GM19025 (cell line): Measurements from ENCODE around the gene SPARCL1.
"Not testable (repeated sequence)": the region's sequence is repeated elsewhere in the genome, so short reads cannot be mapped to it uniquely, and the experiment has no call there.

ENCODE experiments used
- ATAC-seq: cut with Tn5 transposase; IDR thresholded peaks from one replicate; pipeline ENCODE4 v1.9.1; 2021; ENCODE audit warnings: mild to moderate bottlenecking, low read depth, moderate library complexity; ENCODE audit not compliant: unreplicated experiment

The SPARCL1 gene

DNA sequence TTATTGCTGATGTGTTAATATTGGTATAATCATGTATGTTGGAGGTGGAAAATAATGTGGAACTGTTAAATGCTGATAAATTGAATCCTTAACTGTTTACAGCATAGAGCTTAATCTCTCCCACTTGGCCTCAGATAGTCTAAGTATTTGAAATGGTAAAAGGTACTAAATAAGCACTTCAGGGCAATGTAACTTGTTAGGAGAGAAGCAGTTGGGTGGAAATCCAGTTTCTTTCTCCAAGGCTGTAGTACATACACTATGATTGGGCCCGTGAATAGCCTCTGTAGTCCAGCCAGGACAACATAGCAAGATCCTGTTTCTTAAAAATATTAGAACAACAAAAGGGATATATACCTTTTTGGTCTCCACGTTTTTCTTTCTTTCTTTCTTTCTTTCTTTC is 67.1 kb downstream of the SPARCL1 start:
- no peak for ATAC-seq

DNA sequence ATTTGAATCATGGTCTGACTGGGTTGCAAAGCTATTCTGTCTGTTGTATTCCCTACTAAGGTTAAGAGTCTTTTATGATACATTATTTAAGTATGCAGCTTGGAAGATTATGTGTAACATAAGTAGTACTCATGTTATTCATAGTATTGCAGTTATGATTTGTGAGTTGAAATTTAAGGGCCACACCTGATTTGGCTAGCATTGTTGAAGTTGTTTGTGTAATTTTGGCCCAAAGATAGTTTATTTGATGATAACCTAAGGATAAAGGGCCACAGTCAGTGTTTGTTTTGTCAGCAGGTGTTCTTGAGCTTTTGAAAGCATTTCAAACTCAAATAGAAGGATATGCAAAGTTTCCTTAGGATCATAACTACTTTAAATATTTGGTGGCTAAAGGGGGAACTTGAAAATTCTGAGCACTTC is 67.9 kb downstream of the SPARCL1 start:
- ATAC-seq, result no peak

DNA sequence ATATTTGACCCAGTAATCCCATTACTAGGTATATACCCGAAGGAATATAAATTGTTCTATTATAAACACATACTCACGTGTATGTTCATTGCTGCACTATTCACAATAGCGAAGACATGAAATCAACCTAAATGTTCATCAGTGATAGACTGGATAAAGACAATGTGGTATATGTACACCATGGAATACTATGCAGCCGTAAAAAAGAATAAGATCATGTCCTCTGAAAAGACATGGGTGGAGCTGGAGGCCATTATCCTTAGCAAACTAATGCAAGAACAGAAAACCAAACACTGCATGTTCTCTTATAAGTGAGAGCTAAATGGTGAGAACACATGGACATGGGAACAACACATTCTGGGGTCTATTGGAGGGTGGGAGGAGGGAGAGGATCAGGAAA is 70.3 kb downstream of the SPARCL1 start:
- no peak for ATAC-seq

DNA sequence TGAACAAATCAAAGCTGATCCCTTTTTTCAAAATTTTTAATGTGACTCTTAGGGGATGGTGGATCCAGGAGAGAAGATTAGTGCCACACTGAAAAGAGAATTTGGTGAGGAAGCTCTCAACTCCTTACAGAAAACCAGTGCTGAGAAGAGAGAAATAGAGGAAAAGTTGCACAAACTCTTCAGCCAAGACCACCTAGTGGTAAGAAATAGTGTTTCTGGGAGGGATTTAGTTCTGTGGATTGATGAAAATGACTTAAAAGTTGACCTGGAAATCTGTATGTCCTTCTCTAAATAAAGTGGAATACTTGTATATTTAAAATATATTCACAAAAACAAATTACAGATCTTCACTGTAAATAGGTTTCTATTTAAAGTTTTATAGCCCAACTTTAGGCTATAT is 77.6 kb downstream of the SPARCL1 start:
- no peak for ATAC-seq

DNA sequence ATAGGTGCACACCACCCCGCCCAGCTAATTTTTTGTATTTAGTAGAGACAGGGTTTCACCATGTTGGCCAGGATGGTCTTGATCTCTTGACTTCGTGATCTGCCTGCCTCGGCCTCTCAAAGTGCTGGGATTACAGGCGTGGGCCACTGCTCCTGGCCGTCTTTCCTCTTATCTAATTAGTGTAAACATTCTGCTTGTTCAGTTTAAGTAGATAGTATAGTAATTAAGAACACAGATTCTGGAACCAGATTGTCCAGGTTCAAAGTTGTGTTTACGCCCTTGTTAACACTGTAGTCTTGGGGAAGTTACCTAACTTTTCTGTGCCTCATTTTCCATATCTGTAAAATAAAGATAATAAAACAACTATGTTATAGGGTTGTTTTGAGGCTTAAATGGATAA is 82.8 kb downstream of the SPARCL1 start:
- not testable (repeated sequence) for ATAC-seq

DNA sequence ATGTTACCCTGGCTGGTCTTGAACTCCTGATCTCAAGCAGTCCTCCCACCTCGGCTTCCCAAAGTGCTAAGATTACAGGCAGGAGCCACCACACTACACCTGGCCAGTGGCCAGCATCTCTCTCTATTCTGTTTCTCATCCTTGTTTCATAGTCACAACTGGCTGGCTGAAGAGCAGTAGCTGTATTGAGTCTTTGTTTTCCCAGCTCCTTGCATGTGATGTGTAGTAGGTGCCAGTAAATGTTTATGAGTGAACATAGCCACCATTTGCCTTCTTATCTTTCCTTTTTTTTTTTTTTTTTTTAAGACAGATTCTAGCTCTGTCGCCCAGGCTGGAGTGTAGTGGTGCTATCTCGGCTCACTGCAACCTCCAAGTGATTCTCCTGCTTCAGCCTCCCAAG is 83.2 kb downstream of the SPARCL1 start:
- no peak for ATAC-seq

DNA sequence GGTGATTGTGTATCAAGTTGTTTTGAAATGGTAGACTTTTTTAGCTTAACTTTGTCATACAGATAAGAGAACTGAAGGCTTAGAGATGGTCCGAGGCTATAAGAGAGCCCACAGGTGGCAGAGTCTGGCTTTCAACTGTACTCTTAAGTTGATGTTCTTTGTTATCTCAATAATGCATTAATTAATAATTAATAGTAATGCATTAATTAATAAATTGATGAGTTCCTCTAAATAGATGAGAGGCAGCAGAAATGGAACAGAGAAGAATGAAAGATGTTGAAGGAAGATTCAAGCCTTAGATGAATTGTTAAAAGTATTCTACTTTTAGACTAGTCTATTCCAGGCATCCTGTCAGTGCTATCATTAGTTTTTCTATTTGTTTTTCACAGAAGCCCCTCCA is 84.4 kb downstream of the SPARCL1 start:
- ATAC-seq, result no peak

DNA sequence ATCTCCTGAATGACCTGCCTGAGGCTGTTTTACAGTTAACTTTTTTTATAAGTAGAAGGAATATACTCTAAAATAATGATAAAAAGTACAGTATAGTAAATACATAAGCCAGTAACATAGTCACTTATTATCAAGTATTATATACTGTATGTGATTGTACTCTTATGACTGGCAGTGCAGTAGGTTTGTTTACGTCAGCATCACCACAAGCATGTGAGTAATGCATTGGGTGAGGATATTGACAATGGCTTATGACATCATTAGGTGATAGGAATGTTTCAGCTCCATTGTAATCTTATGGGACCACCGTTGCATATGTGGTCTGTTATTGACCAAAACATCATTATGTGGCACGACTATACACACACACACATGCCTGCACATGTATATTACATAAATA is 86.3 kb downstream of the SPARCL1 start:
- no peak for ATAC-seq

DNA sequence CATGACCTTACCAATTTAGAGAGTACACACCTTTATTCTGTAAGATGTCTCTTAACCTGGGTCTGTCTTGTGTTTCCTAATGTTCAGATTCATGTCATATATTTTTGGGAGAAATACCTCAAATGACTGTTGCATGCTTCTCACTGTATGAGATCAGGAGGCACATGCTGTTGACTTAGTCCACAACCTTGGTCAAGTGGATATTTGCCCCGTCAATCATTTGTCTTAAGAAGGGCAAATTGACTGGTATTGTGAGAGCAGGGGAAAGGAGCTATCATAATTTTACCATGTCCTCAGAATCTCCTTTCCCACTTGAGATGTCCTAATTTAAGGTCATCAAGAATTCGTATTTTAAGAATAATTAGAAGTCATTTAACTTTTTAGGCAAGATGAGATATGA is 95.8 kb downstream of the SPARCL1 start:
- ATAC-seq, result no peak

DNA sequence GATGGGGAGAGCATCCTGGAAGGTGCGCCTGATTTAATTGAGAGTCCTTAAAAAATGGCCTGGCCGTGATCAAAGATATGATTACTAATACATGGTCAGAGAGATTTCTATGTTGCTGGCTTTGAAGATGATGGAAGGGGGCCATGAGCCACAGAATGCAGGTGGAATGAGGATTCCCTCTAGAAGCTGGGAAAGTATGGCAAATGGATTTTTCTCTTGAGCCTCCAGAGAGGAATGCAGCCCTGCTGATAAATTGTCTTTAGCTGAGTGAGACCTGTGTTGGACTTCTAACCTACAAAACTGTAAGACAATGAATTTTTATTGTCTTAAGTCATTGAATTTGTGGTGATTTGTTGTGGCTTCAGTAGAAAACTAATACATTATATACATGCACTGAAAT is 99.1 kb downstream of the SPARCL1 start:
- no peak for ATAC-seq

DNA sequence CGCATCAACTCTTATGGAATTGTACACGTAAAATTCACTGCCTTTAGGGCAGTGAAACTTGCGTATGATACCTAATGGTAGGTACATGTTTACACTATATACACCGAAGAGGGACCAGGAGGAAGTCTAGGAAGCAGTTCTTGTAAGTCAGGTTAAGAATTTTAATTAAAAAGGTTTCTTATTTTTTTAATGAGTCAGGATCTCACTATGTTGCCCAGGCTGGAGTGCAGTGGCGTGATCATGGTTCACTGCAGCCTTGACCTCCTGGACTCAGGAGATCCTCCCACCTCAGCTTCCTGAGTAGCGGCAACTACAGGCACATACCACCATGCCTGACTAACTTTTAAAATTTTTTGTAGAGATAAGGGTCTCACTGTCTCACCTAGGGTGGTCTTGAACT is 100.2 kb downstream of the SPARCL1 start:
- ATAC-seq, result no peak

DNA sequence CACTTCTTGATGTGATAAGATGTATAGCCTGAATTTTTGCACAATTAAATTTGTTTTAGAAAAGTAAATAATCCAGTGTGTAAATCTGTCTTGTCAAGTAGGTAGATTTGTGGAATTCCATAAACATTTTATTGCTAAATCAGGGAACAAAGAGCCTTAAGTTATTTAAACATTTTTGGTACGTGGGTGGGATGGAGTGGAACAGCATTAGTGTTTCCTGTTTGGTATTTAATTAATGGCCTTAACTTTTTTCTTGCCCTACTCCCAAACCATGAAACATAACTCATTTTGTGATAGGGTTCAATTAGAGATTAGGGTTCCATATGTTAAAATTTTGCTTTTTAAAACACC is 101.7 kb downstream of the SPARCL1 start:
- ATAC-seq, result no peak

DNA sequence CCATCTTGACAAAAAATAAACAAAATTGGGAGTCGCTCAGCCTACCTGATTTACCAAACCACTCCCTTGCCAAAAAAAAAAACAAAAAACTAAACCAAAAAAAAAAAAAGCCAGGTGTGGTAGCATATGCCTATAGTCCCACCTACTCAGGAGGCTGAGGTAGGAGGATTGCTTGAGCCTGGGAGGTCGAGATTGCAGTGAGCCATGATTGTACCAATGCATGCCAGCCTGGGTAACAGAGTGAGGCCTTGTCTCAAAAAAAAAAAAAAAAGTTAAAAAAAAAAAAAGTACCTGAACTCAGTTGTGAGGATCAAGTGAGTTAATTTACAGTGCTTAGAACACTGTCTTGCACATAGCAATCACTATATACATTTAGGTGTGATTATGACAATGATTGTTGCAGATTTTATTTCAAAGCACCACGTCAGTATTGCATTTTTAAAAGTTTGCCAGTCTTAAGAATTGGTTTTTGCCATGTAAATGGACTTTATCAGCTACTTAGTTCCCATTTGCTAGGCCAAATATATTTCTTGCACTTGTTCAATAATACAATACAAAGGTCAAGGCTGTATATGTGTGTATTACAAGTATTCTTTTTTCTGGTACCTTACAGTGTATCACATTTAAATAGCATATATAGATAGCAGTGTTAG is 102.2 kb downstream of the SPARCL1 start:
- no peak for ATAC-seq

DNA sequence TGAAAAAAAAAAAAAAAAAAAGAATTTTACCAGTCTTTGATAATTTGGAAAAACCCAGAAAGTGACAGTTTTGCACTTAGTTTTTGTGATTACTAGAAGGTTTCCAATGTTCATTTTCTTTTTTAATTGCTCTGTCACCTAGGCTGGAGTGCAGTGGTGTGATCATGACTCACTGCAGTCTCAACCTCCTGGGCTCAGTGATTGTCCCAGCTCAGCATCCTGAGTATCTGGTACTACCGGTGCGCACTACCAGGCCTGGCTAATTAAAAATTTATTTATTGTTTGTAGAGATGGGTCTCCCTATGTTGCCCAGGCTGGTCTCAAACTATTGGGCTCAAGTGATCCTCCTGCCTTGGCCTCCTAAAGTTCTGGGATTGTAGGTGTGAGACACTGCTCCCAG is 103.5 kb downstream of the SPARCL1 start:
- no peak for ATAC-seq

DNA sequence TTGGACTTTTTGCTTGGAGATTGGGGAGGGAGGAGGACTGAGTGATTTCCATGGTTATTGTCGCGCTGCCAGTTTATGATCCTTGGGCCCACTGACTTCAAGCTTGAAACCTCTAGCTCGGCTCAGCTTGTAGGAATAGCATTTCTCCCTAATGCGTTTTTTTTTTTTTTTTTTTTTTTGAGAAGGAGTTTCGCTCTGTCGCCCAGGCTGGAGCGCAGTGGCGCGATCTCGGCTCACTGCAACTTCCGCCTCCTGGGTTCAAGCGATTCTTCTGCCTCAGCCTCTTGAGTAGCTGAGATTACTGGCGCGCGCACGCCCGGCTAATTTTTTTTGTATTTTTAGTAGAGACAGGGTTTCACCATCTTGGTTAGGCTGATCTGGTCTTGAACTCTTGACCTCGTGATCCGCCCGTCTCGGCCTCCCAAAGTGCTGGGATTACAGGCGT is 105.1 kb downstream of the SPARCL1 start:
- not testable (repeated sequence) for ATAC-seq
